Measurements from ENCODE around the gene MPHOSPH9.

DNA sequence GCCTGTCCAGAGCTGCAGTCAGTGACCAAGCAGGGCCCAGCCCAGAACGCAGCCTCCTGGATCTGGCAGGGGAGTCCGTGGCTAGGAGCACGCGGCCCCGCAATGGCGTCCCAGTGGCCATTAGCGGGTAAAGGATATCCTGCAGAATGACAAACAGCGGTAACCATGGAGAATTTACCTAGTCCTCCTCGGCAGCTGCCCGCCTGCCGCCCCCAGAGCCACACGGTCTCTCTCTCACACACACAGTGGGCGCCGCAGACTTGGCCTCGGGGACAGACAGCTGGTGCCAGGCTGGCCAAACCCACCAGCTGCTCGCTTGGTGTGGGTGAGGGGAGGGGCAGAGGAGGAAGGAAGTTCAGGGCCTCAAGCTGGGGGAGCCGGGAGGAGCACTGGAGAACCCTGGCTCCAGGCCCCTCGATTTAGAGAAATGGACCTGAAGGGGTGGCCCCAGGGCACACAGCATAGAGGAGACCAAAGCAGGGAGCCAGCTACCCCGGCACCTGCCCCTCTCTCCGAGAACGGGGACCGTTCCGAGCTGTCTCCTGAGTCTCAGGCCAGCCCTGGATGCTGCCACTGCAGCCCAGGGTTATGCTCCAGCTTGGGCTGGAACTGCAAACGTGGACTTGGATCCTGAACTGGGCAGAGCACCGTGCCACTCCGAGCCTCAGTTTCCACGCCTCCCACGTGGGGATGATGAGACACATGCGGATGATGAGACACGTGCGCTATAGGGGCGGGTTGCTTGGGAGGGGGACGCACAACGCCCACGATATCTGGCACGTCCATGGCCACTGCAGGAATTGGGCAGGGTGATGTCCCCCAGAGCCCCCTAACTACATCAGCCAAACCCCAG lies 35.3 kb upstream of the MPHOSPH9 start:
- TF ChIP-seq POLR2A (IDR thresholded peaks at IDR 0.05): no peak
- TF ChIP-seq CTCF (IDR thresholded peaks at IDR 0.05): no peak
- peak in 1 of 3 donors; percentile 9 for TF ChIP-seq POLR2AphosphoS5 (IDR thresholded peaks at IDR 0.05)

All from stomach (tissue), 4 donors.